CD4-positive, CD25-positive, alpha-beta regulatory T cell (primary cell): ENCODE results near the gene CD53. TPM values are rescaled to one million over a fixed set of nuclear protein-coding genes. Genes with fewer than 3 reads are reported as not detected.

Experiments
- ATAC-seq, 2 donors: fragments of 150-1000 bp; cut with Tn5 transposase; one replicate each; pipeline ENCODE4 v1.10.0; 2021; ENCODE audit warnings: low read depth in 2 of 2, moderate number of reproducible peaks in 2 of 2, moderate library complexity in 1 of 2
- DNase-seq, 3 donors: peaks; one replicate each; pipeline versions ENCODE4 v3.0.0 to v3.0.0-alpha.2; 2012 to 2022; ENCODE audit warnings: mixed read lengths in 1 of 3
- H3K27ac ChIP-seq: one replicate; pipeline ENCODE4 v1.7.0; 2013; ENCODE audit warnings: mild to moderate bottlenecking, low read length; ENCODE audit not compliant: insufficient read depth, poor library complexity, severe bottlenecking
- H3K27me3 ChIP-seq: one replicate; pipeline ENCODE4 v1.7.0; 2013; ENCODE audit warnings: low read length; ENCODE audit not compliant: control insufficient read depth, insufficient read depth
- H3K36me3 ChIP-seq: one replicate; pipeline ENCODE4 v1.7.0; 2013; ENCODE audit warnings: mild to moderate bottlenecking, low read length, moderate library complexity; ENCODE audit not compliant: control insufficient read depth, insufficient read depth
- H3K4me1 ChIP-seq: 2 replicates; pipeline ENCODE4 v1.7.0; 2013; ENCODE audit warnings: mild to moderate bottlenecking, low read length; ENCODE audit not compliant: insufficient read depth, control insufficient read depth, poor library complexity, severe bottlenecking
- H3K4me3 ChIP-seq: one replicate; pipeline ENCODE4 v1.7.0; 2013; ENCODE audit warnings: low read depth, mild to moderate bottlenecking, low read length, moderate library complexity
- H3K9me3 ChIP-seq, 2 experiments: 1 replicate in 1 of 2; 2 replicates in 1 of 2; pipeline ENCODE4 v1.7.0; 2013; ENCODE audit warnings: low read length in 2 of 2, mild to moderate bottlenecking in 1 of 2, moderate library complexity in 1 of 2; ENCODE audit not compliant: control insufficient read depth in 2 of 2
- H3K27ac Mint-ChIP-seq, 3 donors: one replicate each; pipeline ENCODE4 v1.8.0; 2020 to 2022; ENCODE audit warnings: mild to moderate bottlenecking in 3 of 3, mixed read lengths in 3 of 3, moderate library complexity in 2 of 3
- H3K27me3 Mint-ChIP-seq: one replicate; pipeline ENCODE4 v1.8.0; 2022; ENCODE audit warnings: mild to moderate bottlenecking, mixed read lengths
- H3K36me3 Mint-ChIP-seq: one replicate; pipeline ENCODE4 v1.8.0; 2020; ENCODE audit warnings: mixed read lengths
- H3K4me1 Mint-ChIP-seq, 4 donors: one replicate each; pipeline ENCODE4 v1.8.0; 2020 to 2022; ENCODE audit warnings: mixed read lengths in 4 of 4, mild to moderate bottlenecking in 1 of 4
- H3K4me3 Mint-ChIP-seq, 4 donors: one replicate each; pipeline ENCODE4 v1.8.0; 2020 to 2022; ENCODE audit warnings: mild to moderate bottlenecking in 4 of 4, mixed read lengths in 4 of 4, moderate library complexity in 3 of 4
- H3K9me3 Mint-ChIP-seq, 7 donors: one replicate each; pipeline ENCODE4 v1.8.0; 2020 to 2022; ENCODE audit warnings: mixed read lengths in 7 of 7, mild to moderate bottlenecking in 3 of 7, moderate library complexity in 2 of 7
- polyA plus RNA-seq, 4 donors: library from polyadenylated mRNA; unstranded; fragments of 300-500 nt; fragmentation: Illumina TruSeq; gene quantifications; one replicate each; pipeline ENCODE4 v1.2.3, GENCODE V29; 2021
- total RNA-seq: library from RNA; stranded (reverse); gene quantifications from one replicate; pipeline ENCODE4 v1.2.3, GENCODE V29; 2022

The CD53 gene
- total and polyA plus RNA-seq, 5 donors from 2014 or later, result 397 to 1,251 (median 1,152) TPM

GRCh38 chr1:110888641-110889040 is 15.7 kb downstream of the CD53 start:
- Mint-ChIP-seq H3K9me3 (no peaks in the 10 kb centered on the region), H3K4me1 (peaks cover 51 to 94% (median 73%) of the 10 kb centered on the region in 4 donors), H3K4me3 (peak overlapping the region in 2 of 4 donors; percentile 26 to 73), H3K27me3 (no peaks in the 10 kb centered on the region), H3K36me3 (peaks cover 48% of the 10 kb centered on the region), H3K27ac (no peak overlapping the region)
- Histone ChIP-seq H3K9me3 (no peaks in the 10 kb centered on the region), H3K36me3 (peaks cover 41% of the 10 kb centered on the region), H3K4me3 (peak overlapping the region; percentile 77), H3K27me3 (no peaks in the 10 kb centered on the region), H3K4me1 (peaks cover 91% of the 10 kb centered on the region), H3K27ac (peak overlapping the region; percentile 10)
- DNase-seq (no peak), ATAC-seq (no peak)

DNA sequence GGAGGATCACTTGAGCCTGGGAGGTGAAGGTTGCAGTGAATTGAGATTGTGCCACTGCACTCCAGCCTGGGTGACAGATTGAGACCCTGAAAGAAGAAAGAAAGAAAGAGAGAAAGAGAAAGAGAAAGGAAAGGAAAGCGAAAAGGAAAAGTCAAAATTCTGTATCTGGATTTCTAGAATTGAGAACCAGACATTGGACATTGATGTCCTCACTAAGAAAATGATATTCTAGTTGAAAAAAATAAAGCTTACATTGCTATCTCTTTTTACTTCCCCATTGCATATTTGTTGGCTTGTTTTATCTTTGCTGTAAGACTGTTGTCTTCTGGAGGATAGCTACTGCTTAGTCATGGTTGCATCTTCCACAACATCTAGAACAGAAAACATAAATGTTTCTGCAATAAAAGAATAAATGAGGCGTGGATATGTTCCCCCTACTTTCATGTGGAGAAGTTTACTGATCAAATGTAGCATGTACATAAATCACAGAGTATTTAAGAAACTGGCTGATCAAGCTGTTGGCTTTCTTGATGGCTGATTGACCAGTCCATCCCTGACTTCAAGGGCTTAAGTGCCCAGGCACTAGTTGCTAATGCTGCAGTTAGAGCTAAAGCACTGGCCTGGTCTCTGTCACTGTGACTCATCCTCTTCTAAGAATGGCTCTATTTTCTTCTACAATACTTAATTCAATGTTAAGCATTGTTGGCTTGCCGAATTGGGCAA is 17.7 kb downstream of the CD53 start:
- ATAC-seq, result peak; percentile 32 to 40
- Histone ChIP-seq H3K4me3 (peak overlapping the region; percentile 43), H3K9me3 (no peaks in the 10 kb centered on the region), H3K27me3 (no peaks in the 10 kb centered on the region), H3K27ac (peak overlapping the region; percentile 34), H3K4me1 (peaks cover 95% of the 10 kb centered on the region), H3K36me3 (peaks cover 61% of the 10 kb centered on the region)
- Mint-ChIP-seq H3K4me3 (peak overlapping the region in 3 of 4 donors; percentile 62 to 69 (median 66)), H3K36me3 (peaks cover 63% of the 10 kb centered on the region), H3K27me3 (no peaks in the 10 kb centered on the region), H3K9me3 (no peaks in the 10 kb centered on the region), H3K4me1 (peaks cover 46 to 95% (median 78%) of the 10 kb centered on the region in 4 donors), H3K27ac (peak overlapping the region; percentile 78 to 95 (median 89))
- DNase-seq, result no peak

- peak overlapping the region; percentile 72 to 89 (median 74) for H3K27ac Mint-ChIP-seq
- H3K27me3 Mint-ChIP-seq, result no peaks in the 10 kb centered on the region
- peaks cover 45 to 97% (median 78%) of the 10 kb centered on the region in 4 donors for H3K4me1 Mint-ChIP-seq
- Histone ChIP-seq H3K27ac (peak overlapping the region; percentile 48), H3K4me3 (peak overlapping the region; percentile 52), H3K4me1 (peaks cover 75% of the 10 kb centered on the region), H3K9me3 (no peaks in the 10 kb centered on the region), H3K36me3 (peaks cover 85% of the 10 kb centered on the region), H3K27me3 (no peaks in the 10 kb centered on the region)
- DNase-seq, result no peak
- H3K4me3 Mint-ChIP-seq, result peak overlapping the region in 3 of 4 donors; percentile 41 to 60 (median 55)
- peak; percentile 48 to 58 for ATAC-seq
- peaks cover 0 to 1% (median 0%) of the 10 kb centered on the region in 7 donors for H3K9me3 Mint-ChIP-seq
- peaks cover 73% of the 10 kb centered on the region for H3K36me3 Mint-ChIP-seq
Measured at GRCh38 chr1:110893908-110894490, 21.1 kb downstream of the CD53 start.

- Mint-ChIP-seq H3K4me1 (peaks cover 37 to 83% (median 67%) of the 10 kb centered on the region in 4 donors), H3K27ac (peak overlapping the region in 2 of 3 donors; percentile 87), H3K36me3 (peaks cover 84% of the 10 kb centered on the region), H3K9me3 (peaks cover 0 to 1% (median 0%) of the 10 kb centered on the region in 7 donors), H3K27me3 (no peaks in the 10 kb centered on the region), H3K4me3 (peak overlapping the region in 3 of 4 donors; percentile 42 to 62 (median 52))
- Histone ChIP-seq H3K9me3 (no peaks in the 10 kb centered on the region), H3K4me1 (peaks cover 54% of the 10 kb centered on the region), H3K36me3 (peaks cover 93% of the 10 kb centered on the region), H3K4me3 (peak overlapping the region; percentile 35), H3K27me3 (no peaks in the 10 kb centered on the region), H3K27ac (peak overlapping the region; percentile 62)
- ATAC-seq, result peak in 1 of 2 donors; percentile 32
- DNase-seq, result peak in 1 of 3 donors; percentile 40
Measured at GRCh38 chr1:110896090-110896489, 23.1 kb downstream of the CD53 start.

- no peak overlapping the region for H3K4me3 ChIP-seq
- Mint-ChIP-seq H3K36me3 (peaks cover 79% of the 10 kb centered on the region), H3K4me3 (peak overlapping the region in 1 of 4 donors; percentile 30), H3K4me1 (peaks cover 36 to 73% (median 54%) of the 10 kb centered on the region in 4 donors), H3K27me3 (no peaks in the 10 kb centered on the region), H3K9me3 (peaks cover 0 to 4% (median 0%) of the 10 kb centered on the region in 7 donors), H3K27ac (peak overlapping the region; percentile 21 to 87 (median 66))
- no peak overlapping the region for H3K27ac ChIP-seq
- H3K36me3 ChIP-seq, result peaks cover 87% of the 10 kb centered on the region
- H3K4me1 ChIP-seq, result peaks cover 38% of the 10 kb centered on the region
- DNase-seq, result no peak
- H3K27me3 ChIP-seq, result no peaks in the 10 kb centered on the region
- no peaks in the 10 kb centered on the region for H3K9me3 ChIP-seq
- no peak for ATAC-seq
Measured at GRCh38 chr1:110897681-110898080, 24.7 kb downstream of the CD53 start.

DNA sequence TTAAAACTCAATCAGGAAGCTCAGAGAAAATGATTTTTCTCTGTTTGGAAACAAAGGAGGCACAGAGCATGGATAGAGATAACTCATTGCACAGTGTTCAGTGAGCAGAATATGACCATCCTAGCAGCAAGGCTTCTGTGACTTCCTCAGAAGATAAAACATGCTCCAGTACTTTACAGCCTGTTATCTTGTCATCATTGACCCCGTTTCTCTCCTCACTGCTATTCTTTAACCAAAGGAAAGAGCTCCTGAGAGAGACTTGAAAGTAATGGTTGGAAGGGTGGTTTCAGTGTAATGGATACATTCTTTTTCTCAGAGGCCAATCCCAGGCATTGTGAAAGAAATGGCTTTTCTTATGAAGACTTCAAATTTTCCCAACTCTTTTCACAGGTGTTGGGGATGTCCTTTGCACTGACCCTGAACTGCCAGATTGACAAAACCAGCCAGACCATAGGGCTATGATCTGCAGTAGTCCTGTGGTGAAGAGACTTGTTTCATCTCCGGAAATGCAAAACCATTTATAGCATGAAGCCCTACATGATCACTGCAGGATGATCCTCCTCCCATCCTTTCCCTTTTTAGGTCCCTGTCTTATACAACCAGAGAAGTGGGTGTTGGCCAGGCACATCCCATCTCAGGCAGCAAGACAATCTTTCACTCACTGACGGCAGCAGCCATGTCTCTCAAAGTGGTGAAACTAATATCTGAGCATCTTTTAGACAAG is 25.9 kb downstream of the CD53 start:
- H3K36me3 ChIP-seq, result peaks cover 85% of the 10 kb centered on the region
- no peak overlapping the region for H3K4me3 Mint-ChIP-seq

DNA sequence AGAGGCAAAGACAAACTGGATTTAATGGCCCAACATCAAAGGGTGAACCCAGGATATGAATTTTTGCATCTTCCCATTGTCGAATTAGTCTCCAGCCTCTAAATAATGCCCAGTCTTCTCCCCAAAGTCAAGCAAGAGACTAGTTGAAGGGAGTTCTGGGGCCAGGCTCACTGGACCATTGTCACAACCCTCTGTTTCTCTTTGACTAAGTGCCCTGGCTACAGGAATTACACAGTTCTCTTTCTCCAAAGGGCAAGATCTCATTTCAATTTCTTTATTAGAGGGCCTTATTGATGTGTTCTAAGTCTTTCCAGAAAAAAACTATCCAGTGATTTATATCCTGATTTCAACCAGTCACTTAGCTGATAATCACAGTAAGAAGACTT is 26.5 kb downstream of the CD53 start:
- no peak for DNase-seq
- Mint-ChIP-seq H3K4me1 (peaks cover 25 to 63% (median 37%) of the 10 kb centered on the region in 4 donors), H3K4me3 (no peak overlapping the region), H3K27me3 (no peaks in the 10 kb centered on the region), H3K9me3 (peaks cover 0 to 11% (median 4%) of the 10 kb centered on the region in 7 donors), H3K36me3 (peaks cover 62% of the 10 kb centered on the region), H3K27ac (peak overlapping the region in 2 of 3 donors; percentile 64 to 75)
- Histone ChIP-seq H3K27me3 (no peaks in the 10 kb centered on the region), H3K4me1 (peaks cover 21% of the 10 kb centered on the region), H3K36me3 (peaks cover 79% of the 10 kb centered on the region), H3K27ac (no peak overlapping the region), H3K9me3 (no peaks in the 10 kb centered on the region), H3K4me3 (no peak overlapping the region)
- no peak for ATAC-seq

More for the DNA sequence above, 25.9 kb downstream of the CD53 start:
- Mint-ChIP-seq H3K4me1 (peaks cover 30 to 65% (median 43%) of the 10 kb centered on the region in 4 donors), H3K27me3 (no peaks in the 10 kb centered on the region), H3K36me3 (peaks cover 67% of the 10 kb centered on the region), H3K9me3 (peaks cover 0 to 5% (median 0%) of the 10 kb centered on the region in 7 donors), H3K27ac (peak overlapping the region; percentile 64 to 75 (median 66))
- ATAC-seq, result no peak
- Histone ChIP-seq H3K4me1 (peaks cover 27% of the 10 kb centered on the region), H3K9me3 (no peaks in the 10 kb centered on the region), H3K4me3 (no peak overlapping the region), H3K27me3 (no peaks in the 10 kb centered on the region), H3K27ac (no peak overlapping the region)
- DNase-seq, result no peak
